PC-3 (cell line): ENCODE results near the gene ARHGAP4.

ENCODE experiments used
- CTCF ChIP-seq: fragments of 300-600 bp; sonication (generic); conservative IDR thresholded peaks from 2 replicates; pipeline ENCODE4 v1.5.1; 2017; ENCODE audit warnings: antibody characterized with exemption, low read depth, mild to moderate bottlenecking, low read length
- EZH2 ChIP-seq: fragments of 300-600 bp; sonication (generic); IDR thresholded peaks from one replicate; pipeline ENCODE4 v1.6.1; 2017; ENCODE audit warnings: antibody characterized with exemption, mild to moderate bottlenecking, low read length; ENCODE audit not compliant: unreplicated experiment
- EZH2phosphoT487 ChIP-seq: fragments of 300-600 bp; sonication (generic); IDR thresholded peaks from 2 replicates; pipeline ENCODE4 v1.6.1; 2018; ENCODE audit warnings: mild to moderate bottlenecking, antibody characterized with exemption, low read length, borderline replicate concordance

- TF ChIP-seq EZH2 (no peak), CTCF (no peak), EZH2phosphoT487 (no peak)
Observed at GRCh38 chrX:153913211-153913610, 12.9 kb downstream of the ARHGAP4 start.
